K562 (cell line): ENCODE measurements around the gene PGD. TPM values are rescaled to one million over a fixed set of nuclear protein-coding genes. Genes with fewer than 3 reads are reported as not detected.
"Not testable (repeated sequence)": the region's sequence is repeated elsewhere in the genome, so short reads cannot be mapped to it uniquely, and the experiment has no call there.

ENCODE experiments used
- ATAC-seq: fragments of 200-7000 bp; cut with Tn5 transposase; 3 replicates; pipeline ENCODE4 v1.9.1; 2020; ENCODE audit warnings: moderate library complexity
- BruUV-seq: library from RNA; stranded (reverse); fragments of 400-500 nt; replicated peaks from 2 replicates; lab custom pipeline; 2021; lab: Mats Ljungman, UMichigan
- CTCF ChIA-PET: fragments of 300-600 bp; formaldehyde crosslinking; extraction: SDS; loops from one replicate; lab custom pipeline; 2021; ENCODE audit warnings: low intra/inter-chr PET ratio; lab: Yijun Ruan, JAX
- POLR2A ChIA-PET: fragments of 300-600, 350-650 bp; sonication (Branson Sonifier 250); formaldehyde crosslinking; extraction: SDS; loops from one replicate; lab custom pipeline; 2021; ENCODE audit warnings: antibody characterized with exemption, inconsistent platforms; lab: Yijun Ruan, JAX
- DNase-seq, 4 experiments: peaks; one replicate each; pipeline versions ENCODE4 v3.0.0 to v3.0.0-alpha.2; 2011 to 2018; ENCODE audit warnings: low spot score in 3 of 4, mixed read lengths in 3 of 4; ENCODE audit errors: extremely low read depth in 1 of 4
- FAIRE-seq: peaks from 2 replicates; lab custom pipeline; 2011; peaks lifted over from hg19 to GRCh38; lab: Jason Lieb, UNC
- H2AFZ ChIP-seq: 2 replicates; pipeline ENCODE4 v1.6.0; 2011; ENCODE audit warnings: low read depth, low read length, control low read depth, inconsistent platforms
- H3K27ac ChIP-seq: fragments of 200-600 bp; 3 replicates; pipeline ENCODE4 v1.8.0; 2011; ENCODE audit warnings: low read depth, mild to moderate bottlenecking, control low read depth, inconsistent platforms, low read length, moderate library complexity, mixed read lengths; ENCODE audit errors: extremely low read depth
- H3K27me3 ChIP-seq, 2 experiments: fragments of 300-600 bp in 1 of 2; 2 replicates in 1 of 2; 3 replicates in 1 of 2; pipeline versions ENCODE4 v1.6.0 to v1.8.0; 2011; ENCODE audit warnings: inconsistent platforms in 2 of 2, low read length in 2 of 2, mild to moderate bottlenecking in 1 of 2, mixed read lengths in 1 of 2, moderate library complexity in 1 of 2; ENCODE audit not compliant: control insufficient read depth in 2 of 2, insufficient read depth in 2 of 2
- H3K36me3 ChIP-seq: fragments of 300-600 bp; 3 replicates; pipeline ENCODE4 v1.8.0; 2011; ENCODE audit warnings: mild to moderate bottlenecking, low read length, inconsistent platforms; ENCODE audit not compliant: control insufficient read depth, insufficient read depth
- H3K4me1 ChIP-seq, 2 experiments: fragments of 200-600 bp in 1 of 2; replicated peaks in 1 of 2; 2 replicates in 1 of 2; 3 replicates in 1 of 2; pipeline versions ENCODE4 v1.5.1 to v1.8.0; 2011; ENCODE audit warnings: inconsistent platforms in 2 of 2, low read length in 2 of 2, mild to moderate bottlenecking in 1 of 2, mixed read lengths in 1 of 2, moderate library complexity in 1 of 2; ENCODE audit not compliant: control insufficient read depth in 2 of 2, insufficient read depth in 2 of 2
- H3K4me2 ChIP-seq: 2 replicates; pipeline ENCODE4 v1.6.1; 2011; ENCODE audit warnings: low read length, control low read depth, inconsistent platforms, mixed read lengths; ENCODE audit not compliant: insufficient read depth
- H3K4me3 ChIP-seq: fragments of 200-600 bp; sonication (generic), shearing (Covaris generic); 2 replicates; pipeline ENCODE4 v1.5.1; 2016; ENCODE audit warnings: control low read depth, inconsistent platforms
- H3K79me2 ChIP-seq: fragments of 200-600 bp; 3 replicates; pipeline ENCODE4 v1.8.0; 2011; ENCODE audit warnings: low read length, inconsistent platforms; ENCODE audit not compliant: control insufficient read depth, insufficient read depth
- H3K9ac ChIP-seq, 2 experiments: 2 replicates each; pipeline versions ENCODE4 v1.6.0 to v1.6.1; 2011; ENCODE audit warnings: low read depth in 2 of 2, low read length in 2 of 2, control low read depth in 1 of 2, inconsistent platforms in 1 of 2, mild to moderate bottlenecking in 1 of 2, mixed read lengths in 1 of 2; ENCODE audit not compliant: insufficient read depth in 1 of 2
- H3K9me1 ChIP-seq: one replicate; pipeline ENCODE4 v1.6.0; 2011; ENCODE audit warnings: inconsistent platforms, mild to moderate bottlenecking, low read length, moderate library complexity; ENCODE audit not compliant: control insufficient read depth, insufficient read depth
- H3K9me3 ChIP-seq: replicated peaks from 2 replicates; pipeline ENCODE4 v1.5.1; 2011; ENCODE audit warnings: low read depth, low read length, inconsistent platforms; ENCODE audit not compliant: control insufficient read depth, insufficient read depth
- H4K20me1 ChIP-seq: replicated peaks from 2 replicates; pipeline ENCODE4 v1.6.1; 2011; ENCODE audit warnings: low read length, inconsistent platforms, mixed read lengths; ENCODE audit not compliant: control insufficient read depth, insufficient read depth
- POLR2H ChIP-seq: IDR thresholded peaks from 2 replicates; pipeline ENCODE4 v1.6.1; 2016; ENCODE audit warnings: missing genetic modification characterization, low read depth, mild to moderate bottlenecking, control low read depth, missing compliant biosample characterization, moderate library complexity
- ZNF121 ChIP-seq: sonication (generic); formaldehyde crosslinking; conservative IDR thresholded peaks from 2 replicates; pipeline ENCODE4 v1.8.0; 2022; ENCODE audit warnings: missing genetic modification reagents
- ZNF512 ChIP-seq: IDR thresholded peaks from 2 replicates; pipeline ENCODE4 v1.6.1; 2016; ENCODE audit warnings: missing genetic modification characterization, missing compliant biosample characterization
- WGBS: fragments of 100-300 bp; shearing (Covaris generic); methylation state at CpG from one replicate; pipeline ENCODE4 v1.1.6; 2016; ENCODE audit warnings: low coverage, mixed read lengths; ENCODE audit not compliant: insufficient coverage; ENCODE audit errors: missing lambda C conversion rate; 5-methylcytosine and 5-hydroxymethylcytosine counted together
- in situ Hi-C: fragments of 300-500 bp; cut with MboI; formaldehyde crosslinking; loops from 4 replicates; pipeline ENCODE4 v1.15.0; 2018; ENCODE audit warnings: inconsistent platforms, mixed read lengths
- intact Hi-C: fragments of 100-400 bp; cut with micrococcal nuclease; formaldehyde crosslinking; loops from 2 replicates; pipeline ENCODE4 v1.14.2; 2022
- polyA plus RNA-seq, 8 experiments: library from polyadenylated mRNA; depleted of rRNA in 4 of 8; stranded (reverse) in 5 of 8; unstranded in 3 of 8; fragments of >200 nt; fragmentation: Nextera tagmentation in 2 of 8; fragmentation: Illumina TruSeq in 1 of 8; extraction: Ambion mirVana in 2 of 8; extraction: Trizol in 1 of 8; gene quantifications; 2 replicates each; pipeline versions ENCODE4 v1.2.1 to v1.2.3, GENCODE V29; 2011 to 2014; ENCODE audit warnings: inconsistent platforms in 1 of 8, missing spikeins in 1 of 8
- total RNA-seq, 7 experiments: library from RNA; depleted of rRNA in 6 of 7; stranded (reverse); fragments of >200 nt in 6 of 7; fragmentation: Illumina TruSeq in 2 of 7; extraction: Trizol in 2 of 7; gene quantifications; 2 replicates each; pipeline versions ENCODE4 v1.2.1 to v1.2.3, GENCODE V29; 2011 to 2021; ENCODE audit warnings: low replicate concordance in 1 of 7
- TF ChIP-seq, protein P1 (sequence below): fragments of 450-650 bp; IDR thresholded peaks from 2 replicates; pipeline ENCODE4 v1.6.1; 2018; ENCODE audit warnings: mild to moderate bottlenecking, low read depth; ENCODE audit not compliant: partially characterized antibody

The PGD gene
- total and polyA plus RNA-seq, 9 of the 15 experiments (the other 6 are each of a cell fraction or from before 2014, with no cell fraction given) = 177 to 542 (median 270) TPM

- not testable (repeated sequence) for FAIRE-seq
Measured at GRCh38 chr1:10415967-10416366, 17.1 kb downstream of the PGD start.

DNA sequence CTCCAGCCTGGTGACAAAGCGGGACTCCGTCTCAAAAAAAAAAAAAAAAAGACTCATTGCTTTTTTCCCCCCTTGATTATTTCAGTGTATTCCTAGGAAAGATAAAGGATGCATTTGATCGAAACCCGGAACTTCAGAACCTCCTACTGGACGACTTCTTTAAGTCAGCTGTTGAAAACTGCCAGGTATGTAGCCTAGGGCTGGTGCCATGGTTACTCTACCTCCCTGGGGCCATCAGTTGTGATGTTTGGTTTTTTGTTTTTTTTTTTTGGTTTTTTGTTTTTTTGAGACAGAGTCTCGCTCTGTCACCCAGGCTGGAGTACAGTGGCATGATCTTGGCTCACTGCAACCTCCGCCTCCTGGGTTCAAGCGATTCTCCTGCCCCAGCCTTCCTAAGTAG lies 19.9 kb downstream of the PGD start:
- ATAC-seq, intact Hi-C loops, in situ Hi-C loops, H2AFZ ChIP-seq, BruUV-seq, FAIRE-seq, H3K27ac ChIP-seq, H3K27me3 ChIP-seq, H3K9me1 ChIP-seq, H4K20me1 ChIP-seq, H3K79me2 ChIP-seq, H3K9ac ChIP-seq, H3K4me2 ChIP-seq, H3K9me3 ChIP-seq, H3K4me3 ChIP-seq, DNase-seq: not testable (repeated sequence)
- H3K36me3 ChIP-seq = peaks cover 77% of the 10 kb centered on the region
- ChIA-PET POLR2A (interaction anchor here (1.3 to 1.4 kb wide), 3 partner anchors 10 to 42 kb away, joined by 3 to 4 read pairs (median 4); no protein-coding TSS in a partner anchor), CTCF (interaction anchor here (0.6 kb wide), 1 partner anchor 558 kb away, joined by 5 read pairs; no protein-coding TSS in a partner anchor)
- WGBS = 95% methylated on average over 7 of the region's 8 CpGs
- H3K4me1 ChIP-seq = peaks cover 8 to 14% of the 10 kb centered on the region in 2 experiments; a peak in 4 of 5 replicates

More at GRCh38 chr1:10415967-10416366, 17.1 kb downstream of the PGD start:
- H3K27me3 ChIP-seq, DNase-seq, H3K9me1 ChIP-seq, in situ Hi-C loops: not testable (repeated sequence)
- H3K9ac ChIP-seq = peak overlapping the region in 1 of 2 experiments; percentile 68; a peak in 2 of 4 replicates
- TF ChIP-seq ZNF512 (tag) (peak; percentile 70; the same call in 1 of the 2 replicates), ZNF121 (CRISPR knock-in tag) (peak; percentile 68), POLR2H (tag) (peak; percentile 36; the same call in 1 of the 2 replicates)
- TF ChIP-seq, protein P1, sequence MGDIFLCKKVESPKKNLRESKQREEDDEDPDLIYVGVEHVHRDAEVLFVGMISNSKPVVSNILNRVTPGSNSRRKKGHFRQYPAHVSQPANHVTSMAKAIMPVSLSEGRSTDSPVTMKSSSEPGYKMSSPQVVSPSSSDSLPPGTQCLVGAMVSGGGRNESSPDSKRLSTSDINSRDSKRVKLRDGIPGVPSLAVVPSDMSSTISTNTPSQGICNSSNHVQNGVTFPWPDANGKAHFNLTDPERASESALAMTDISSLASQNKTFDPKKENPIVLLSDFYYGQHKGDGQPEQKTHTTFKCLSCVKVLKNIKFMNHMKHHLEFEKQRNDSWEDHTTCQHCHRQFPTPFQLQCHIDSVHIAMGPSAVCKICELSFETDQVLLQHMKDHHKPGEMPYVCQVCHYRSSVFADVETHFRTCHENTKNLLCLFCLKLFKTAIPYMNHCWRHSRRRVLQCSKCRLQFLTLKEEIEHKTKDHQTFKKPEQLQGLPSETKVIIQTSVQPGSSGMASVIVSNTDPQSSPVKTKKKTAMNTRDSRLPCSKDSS = peak; percentile 11
- TF ChIP-seq, all 486 proteins: peak for 4; not testable (repeated sequence) for 482
- Histone ChIP-seq H3K27ac (peak overlapping the region; percentile 96), H3K36me3 (peaks cover 95% of the 10 kb centered on the region), H3K4me1 (peaks cover 8 to 14% of the 10 kb centered on the region in 2 experiments; a peak in 4 of 5 replicates), H3K79me2 (peaks cover 12% of the 10 kb centered on the region; the same call in 2 of the 3 replicates)
- intact Hi-C loops = loop anchor here (2.0 kb wide), 1 partner anchor 17 kb away; the partner anchor contains the start of gene PGD
- H3K9me3 ChIP-seq, CTCF ChIA-PET, H4K20me1 ChIP-seq, H3K4me3 ChIP-seq, ATAC-seq, H3K4me2 ChIP-seq, H2AFZ ChIP-seq, BruUV-seq: not testable (repeated sequence)
- 88% methylated on average over 1 of the region's 1 CpG for WGBS
- POLR2A ChIA-PET = interaction anchor here (0.8 to 2.3 kb wide), 10 partner anchors 8 to 206 kb away, joined by 3 to 17 read pairs (median 5); partner anchors contain the start of genes CENPS, DFFA, KIF1B and PGD
